Measurements from ENCODE around the gene CCL4L2.
"Not testable (repeated sequence)": the region's sequence is repeated elsewhere in the genome, so short reads cannot be mapped to it uniquely, and the experiment has no call there.

Gene CCL4L2

GRCh38 chr17:36195434-36196130, 15.3 kb upstream of the CCL4L2 start:
- DNase-seq: no peak

- DNase-seq: no peak
Observed at GRCh38 chr17:36196131-36196486, 14.8 kb upstream of the CCL4L2 start.

GRCh38 chr17:36197387-36197703, 13.5 kb upstream of the CCL4L2 start:
- DNase-seq: no peak

- no peak for DNase-seq
Observed at GRCh38 chr17:36198831-36199465, 11.9 kb upstream of the CCL4L2 start.

GRCh38 chr17:36201102-36201501, 9.8 kb upstream of the CCL4L2 start:
- not testable (repeated sequence) for DNase-seq

GRCh38 chr17:36201506-36201905, 9.4 kb upstream of the CCL4L2 start:
- DNase-seq: not testable (repeated sequence)

- no peak for DNase-seq
Observed at GRCh38 chr17:36203335-36203734, 7.5 kb upstream of the CCL4L2 start.

- no peak for DNase-seq
Observed at GRCh38 chr17:36204724-36205500, 6.0 kb upstream of the CCL4L2 start.

- no peak for DNase-seq
Observed at GRCh38 chr17:36205637-36206485, 5.0 kb upstream of the CCL4L2 start.

- not testable (repeated sequence) for DNase-seq
Observed at GRCh38 chr17:36206486-36206821, 4.4 kb upstream of the CCL4L2 start.

GRCh38 chr17:36207383-36207782, 3.5 kb upstream of the CCL4L2 start:
- not testable (repeated sequence) for DNase-seq

GRCh38 chr17:36209575-36209974, 1.3 kb upstream of the CCL4L2 start:
- DNase-seq: no peak

GRCh38 chr17:36211484-36212271, 815 bp downstream of the CCL4L2 start:
- DNase-seq: not testable (repeated sequence)

GRCh38 chr17:36212272-36212605, 1.4 kb downstream of the CCL4L2 start:
- no peak for DNase-seq

- DNase-seq: no peak
Observed at GRCh38 chr17:36212966-36213365, 2.1 kb downstream of the CCL4L2 start.

- DNase-seq: no peak
Observed at GRCh38 chr17:36213695-36214094, 2.8 kb downstream of the CCL4L2 start.

GRCh38 chr17:36214918-36215317, 4.1 kb downstream of the CCL4L2 start:
- no peak for DNase-seq

- not testable (repeated sequence) for DNase-seq
Observed at GRCh38 chr17:36215406-36216308, 4.8 kb downstream of the CCL4L2 start.

GRCh38 chr17:36219556-36219955, 8.7 kb downstream of the CCL4L2 start:
- DNase-seq: not testable (repeated sequence)

GRCh38 chr17:36220737-36221580, 10.1 kb downstream of the CCL4L2 start:
- DNase-seq: not testable (repeated sequence)

Measured in right kidney (tissue), 1 donor.